Measurements from ENCODE around the gene CAP2. TPM values are rescaled to one million over a fixed set of nuclear protein-coding genes. Genes with fewer than 3 reads are reported as not detected.

Gene CAP2
- total RNA-seq, 1 donor from 2014 or later: 21.8 TPM

- TF ChIP-seq, protein P1, sequence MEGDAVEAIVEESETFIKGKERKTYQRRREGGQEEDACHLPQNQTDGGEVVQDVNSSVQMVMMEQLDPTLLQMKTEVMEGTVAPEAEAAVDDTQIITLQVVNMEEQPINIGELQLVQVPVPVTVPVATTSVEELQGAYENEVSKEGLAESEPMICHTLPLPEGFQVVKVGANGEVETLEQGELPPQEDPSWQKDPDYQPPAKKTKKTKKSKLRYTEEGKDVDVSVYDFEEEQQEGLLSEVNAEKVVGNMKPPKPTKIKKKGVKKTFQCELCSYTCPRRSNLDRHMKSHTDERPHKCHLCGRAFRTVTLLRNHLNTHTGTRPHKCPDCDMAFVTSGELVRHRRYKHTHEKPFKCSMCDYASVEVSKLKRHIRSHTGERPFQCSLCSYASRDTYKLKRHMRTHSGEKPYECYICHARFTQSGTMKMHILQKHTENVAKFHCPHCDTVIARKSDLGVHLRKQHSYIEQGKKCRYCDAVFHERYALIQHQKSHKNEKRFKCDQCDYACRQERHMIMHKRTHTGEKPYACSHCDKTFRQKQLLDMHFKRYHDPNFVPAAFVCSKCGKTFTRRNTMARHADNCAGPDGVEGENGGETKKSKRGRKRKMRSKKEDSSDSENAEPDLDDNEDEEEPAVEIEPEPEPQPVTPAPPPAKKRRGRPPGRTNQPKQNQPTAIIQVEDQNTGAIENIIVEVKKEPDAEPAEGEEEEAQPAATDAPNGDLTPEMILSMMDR (conservative IDR thresholded peaks at IDR 0.05): no peak
- H3K9me3 Mint-ChIP-seq: no peaks in the 10 kb centered on the region
- H3K4me1 Mint-ChIP-seq: peaks cover 4% of the 10 kb centered on the region
- H3K4me3 Mint-ChIP-seq: no peak overlapping the region
- no peak overlapping the region for H3K27ac Mint-ChIP-seq (ENCODE audit: unreplicated experiment)
- H3K27me3 Mint-ChIP-seq (ENCODE audit: low read depth): no peaks in the 10 kb centered on the region
- no peaks in the 10 kb centered on the region for H3K36me3 Mint-ChIP-seq (ENCODE audit: low read depth)
- DNase-seq (ENCODE audit: low read depth, low spot score): no peak
These were observed 194.6 kb downstream of the CAP2 start for GRCh38 chr6:17588011-17588410.

GRCh38 chr6:17589406-17590096, 196.2 kb downstream of the CAP2 start:
- TF ChIP-seq, protein P1 (conservative IDR thresholded peaks at IDR 0.05): no peak
- Mint-ChIP-seq H3K27me3 (ENCODE audit: low read depth) (no peaks in the 10 kb centered on the region), H3K36me3 (ENCODE audit: low read depth) (no peaks in the 10 kb centered on the region), H3K4me1 (no peaks in the 10 kb centered on the region), H3K4me3 (no peak overlapping the region), H3K9me3 (no peaks in the 10 kb centered on the region), H3K27ac (ENCODE audit: unreplicated experiment) (no peak overlapping the region)
- no peak for DNase-seq (ENCODE audit: low read depth, low spot score)

GRCh38 chr6:17591287-17591686, 197.9 kb downstream of the CAP2 start:
- Mint-ChIP-seq H3K9me3 (no peaks in the 10 kb centered on the region), H3K27ac (ENCODE audit: unreplicated experiment) (no peak overlapping the region), H3K27me3 (ENCODE audit: low read depth) (no peaks in the 10 kb centered on the region), H3K4me3 (no peak overlapping the region), H3K36me3 (ENCODE audit: low read depth) (no peaks in the 10 kb centered on the region), H3K4me1 (no peaks in the 10 kb centered on the region)
- TF ChIP-seq, protein P1 (conservative IDR thresholded peaks at IDR 0.05): no peak
- DNase-seq (ENCODE audit: low read depth, low spot score): no peak

DNA sequence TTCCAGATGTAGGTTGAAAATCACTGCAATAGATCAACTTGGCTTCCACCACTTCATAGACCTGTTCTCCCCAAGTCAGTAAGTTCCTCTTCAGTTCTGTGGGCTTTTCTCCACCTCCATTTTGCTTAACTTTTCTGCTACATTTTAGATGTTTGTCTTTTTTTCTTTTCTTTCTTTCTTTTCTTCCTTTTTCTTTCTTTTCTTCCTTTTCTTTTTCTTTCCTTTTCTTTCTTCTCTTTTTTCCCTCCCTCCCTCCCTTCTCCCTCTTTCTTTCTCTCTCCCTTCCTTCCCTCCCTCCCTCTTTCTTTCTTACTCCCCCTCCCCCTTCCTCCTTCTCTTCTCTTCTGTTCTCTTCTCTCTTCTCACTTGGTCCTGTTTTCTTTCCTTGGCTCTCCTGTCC, 199.9 kb downstream of the CAP2 start:
- Mint-ChIP-seq H3K4me3 (no peak overlapping the region), H3K4me1 (no peaks in the 10 kb centered on the region), H3K27ac (ENCODE audit: unreplicated experiment) (no peak overlapping the region), H3K9me3 (no peaks in the 10 kb centered on the region), H3K27me3 (ENCODE audit: low read depth) (no peaks in the 10 kb centered on the region), H3K36me3 (ENCODE audit: low read depth) (no peaks in the 10 kb centered on the region)
- TF ChIP-seq, protein P1 (conservative IDR thresholded peaks at IDR 0.05): no peak
- no peak for DNase-seq (ENCODE audit: low read depth, low spot score)

DNA sequence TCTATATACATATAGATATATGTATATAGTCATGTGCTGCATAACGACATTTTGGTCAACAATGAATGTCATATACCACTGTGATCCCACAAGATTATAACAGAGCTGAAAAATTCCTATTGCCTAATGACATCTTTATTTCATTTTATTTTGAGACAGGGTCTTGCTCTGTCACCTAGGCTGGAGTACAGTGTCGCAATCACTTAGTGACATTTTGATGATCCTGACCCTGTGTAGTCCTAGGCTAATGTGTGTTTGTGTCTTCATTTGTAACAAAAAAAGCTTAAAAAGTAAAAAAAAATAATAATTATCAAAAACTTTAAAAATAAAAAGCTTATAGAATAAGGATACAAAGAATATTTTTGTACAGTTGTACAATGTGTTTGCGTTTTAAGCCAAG, 202.7 kb downstream of the CAP2 start:
- H3K9me3 Mint-ChIP-seq: no peaks in the 10 kb centered on the region
- DNase-seq (ENCODE audit: low read depth, low spot score): no peak
- H3K27me3 Mint-ChIP-seq (ENCODE audit: low read depth): no peaks in the 10 kb centered on the region
- TF ChIP-seq, protein P1 (conservative IDR thresholded peaks at IDR 0.05): no peak
- H3K36me3 Mint-ChIP-seq (ENCODE audit: low read depth): no peaks in the 10 kb centered on the region
- no peak overlapping the region for H3K27ac Mint-ChIP-seq (ENCODE audit: unreplicated experiment)
- H3K4me3 Mint-ChIP-seq: no peak overlapping the region
- H3K4me1 Mint-ChIP-seq: peaks cover 4% of the 10 kb centered on the region

Data from neural crest cell (in vitro differentiated cells).